ENCODE measurements around the gene TIGD4.

DNA sequence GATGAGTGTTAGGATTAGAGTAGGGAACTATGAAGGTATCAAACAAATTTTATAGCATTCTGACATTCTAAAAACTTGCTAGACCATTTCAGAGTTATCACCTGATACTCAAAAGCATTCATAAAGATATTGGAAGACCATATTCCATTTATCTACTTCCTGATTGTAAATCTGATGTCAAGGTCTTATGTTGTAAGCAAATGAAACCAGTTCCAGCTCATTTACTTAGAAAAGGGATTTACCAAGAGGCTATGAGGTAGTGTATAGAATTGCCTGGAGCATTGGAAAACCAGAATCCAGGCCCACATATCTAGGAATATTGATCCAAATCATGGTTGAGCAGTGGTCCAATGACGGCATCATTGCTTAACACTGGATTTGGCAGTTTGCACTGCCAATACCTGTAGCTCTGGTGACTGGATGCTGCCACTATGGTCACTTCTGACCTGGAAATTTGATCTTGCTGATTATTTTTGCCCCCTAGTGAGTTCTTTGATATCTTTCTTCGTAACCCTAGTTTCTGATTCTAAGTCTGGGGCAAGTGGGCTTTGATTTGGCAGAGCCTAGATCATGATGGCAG is 25.6 kb upstream of the TIGD4 start:
- TF ChIP-seq, protein P1, sequence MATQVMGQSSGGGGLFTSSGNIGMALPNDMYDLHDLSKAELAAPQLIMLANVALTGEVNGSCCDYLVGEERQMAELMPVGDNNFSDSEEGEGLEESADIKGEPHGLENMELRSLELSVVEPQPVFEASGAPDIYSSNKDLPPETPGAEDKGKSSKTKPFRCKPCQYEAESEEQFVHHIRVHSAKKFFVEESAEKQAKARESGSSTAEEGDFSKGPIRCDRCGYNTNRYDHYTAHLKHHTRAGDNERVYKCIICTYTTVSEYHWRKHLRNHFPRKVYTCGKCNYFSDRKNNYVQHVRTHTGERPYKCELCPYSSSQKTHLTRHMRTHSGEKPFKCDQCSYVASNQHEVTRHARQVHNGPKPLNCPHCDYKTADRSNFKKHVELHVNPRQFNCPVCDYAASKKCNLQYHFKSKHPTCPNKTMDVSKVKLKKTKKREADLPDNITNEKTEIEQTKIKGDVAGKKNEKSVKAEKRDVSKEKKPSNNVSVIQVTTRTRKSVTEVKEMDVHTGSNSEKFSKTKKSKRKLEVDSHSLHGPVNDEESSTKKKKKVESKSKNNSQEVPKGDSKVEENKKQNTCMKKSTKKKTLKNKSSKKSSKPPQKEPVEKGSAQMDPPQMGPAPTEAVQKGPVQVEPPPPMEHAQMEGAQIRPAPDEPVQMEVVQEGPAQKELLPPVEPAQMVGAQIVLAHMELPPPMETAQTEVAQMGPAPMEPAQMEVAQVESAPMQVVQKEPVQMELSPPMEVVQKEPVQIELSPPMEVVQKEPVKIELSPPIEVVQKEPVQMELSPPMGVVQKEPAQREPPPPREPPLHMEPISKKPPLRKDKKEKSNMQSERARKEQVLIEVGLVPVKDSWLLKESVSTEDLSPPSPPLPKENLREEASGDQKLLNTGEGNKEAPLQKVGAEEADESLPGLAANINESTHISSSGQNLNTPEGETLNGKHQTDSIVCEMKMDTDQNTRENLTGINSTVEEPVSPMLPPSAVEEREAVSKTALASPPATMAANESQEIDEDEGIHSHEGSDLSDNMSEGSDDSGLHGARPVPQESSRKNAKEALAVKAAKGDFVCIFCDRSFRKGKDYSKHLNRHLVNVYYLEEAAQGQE (IDR thresholded peaks at IDR 0.05; ENCODE audit: insufficient read depth in 1 of 2, low read depth in 2 of 2, low read length in 1 of 2) = no peak
- TF ChIP-seq, protein P2, sequence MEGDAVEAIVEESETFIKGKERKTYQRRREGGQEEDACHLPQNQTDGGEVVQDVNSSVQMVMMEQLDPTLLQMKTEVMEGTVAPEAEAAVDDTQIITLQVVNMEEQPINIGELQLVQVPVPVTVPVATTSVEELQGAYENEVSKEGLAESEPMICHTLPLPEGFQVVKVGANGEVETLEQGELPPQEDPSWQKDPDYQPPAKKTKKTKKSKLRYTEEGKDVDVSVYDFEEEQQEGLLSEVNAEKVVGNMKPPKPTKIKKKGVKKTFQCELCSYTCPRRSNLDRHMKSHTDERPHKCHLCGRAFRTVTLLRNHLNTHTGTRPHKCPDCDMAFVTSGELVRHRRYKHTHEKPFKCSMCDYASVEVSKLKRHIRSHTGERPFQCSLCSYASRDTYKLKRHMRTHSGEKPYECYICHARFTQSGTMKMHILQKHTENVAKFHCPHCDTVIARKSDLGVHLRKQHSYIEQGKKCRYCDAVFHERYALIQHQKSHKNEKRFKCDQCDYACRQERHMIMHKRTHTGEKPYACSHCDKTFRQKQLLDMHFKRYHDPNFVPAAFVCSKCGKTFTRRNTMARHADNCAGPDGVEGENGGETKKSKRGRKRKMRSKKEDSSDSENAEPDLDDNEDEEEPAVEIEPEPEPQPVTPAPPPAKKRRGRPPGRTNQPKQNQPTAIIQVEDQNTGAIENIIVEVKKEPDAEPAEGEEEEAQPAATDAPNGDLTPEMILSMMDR (IDR thresholded peaks at IDR 0.05) = no peak
- no peak for TF ChIP-seq SIN3A (IDR thresholded peaks at IDR 0.05; ENCODE audit: borderline replicate concordance, insufficient read depth, low read depth, low read length)
- no peak for TF ChIP-seq POLR2AphosphoS5 (IDR thresholded peaks at IDR 0.05; ENCODE audit: low read depth, low read length)
